GM10847 (cell line): Measurements from ENCODE around the gene NCOA7.

ENCODE experiments used
- POLR2A ChIP-seq: IDR thresholded peaks from 2 replicates; pipeline ENCODE4 v1.6.1; 2011; ENCODE audit not compliant: insufficient read length; ENCODE audit errors: extremely low read depth

Gene NCOA7

DNA sequence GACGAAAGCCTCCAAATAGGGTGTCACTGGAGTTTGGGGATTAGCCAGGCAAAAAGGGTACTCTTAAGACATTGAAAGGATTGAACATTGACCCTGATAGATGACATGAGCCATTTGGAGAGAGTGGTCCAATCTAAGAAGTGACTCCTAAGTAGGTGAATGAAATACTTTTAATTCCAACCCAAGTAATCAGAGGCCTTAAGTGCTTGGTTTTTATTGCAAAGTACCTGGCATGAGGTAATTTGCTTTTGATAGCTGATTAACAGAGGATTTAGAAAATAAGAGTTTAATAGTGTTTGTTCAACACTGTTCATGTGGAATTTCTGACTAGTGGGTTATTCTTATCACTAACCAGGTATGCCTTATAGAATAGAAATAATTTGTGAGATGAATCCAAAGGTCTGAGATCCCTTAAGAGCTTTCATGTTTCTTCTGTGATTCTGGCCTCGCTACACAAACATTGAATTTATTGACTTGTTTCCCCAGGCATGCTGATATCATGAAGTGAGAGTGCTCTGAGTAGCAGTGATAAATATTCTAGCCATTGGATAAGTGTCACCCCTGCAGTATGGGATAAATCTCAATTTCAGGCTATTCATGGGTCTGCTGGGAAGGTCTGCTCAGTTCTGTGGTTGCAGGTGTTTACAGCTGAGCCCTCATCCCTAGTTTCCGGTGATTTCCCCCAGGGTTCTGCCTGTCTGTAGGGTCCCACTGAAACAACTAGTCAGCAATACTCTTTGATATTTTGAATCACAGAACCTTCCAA, 6.5 kb downstream of the NCOA7 start:
- no peak for TF ChIP-seq POLR2A

DNA sequence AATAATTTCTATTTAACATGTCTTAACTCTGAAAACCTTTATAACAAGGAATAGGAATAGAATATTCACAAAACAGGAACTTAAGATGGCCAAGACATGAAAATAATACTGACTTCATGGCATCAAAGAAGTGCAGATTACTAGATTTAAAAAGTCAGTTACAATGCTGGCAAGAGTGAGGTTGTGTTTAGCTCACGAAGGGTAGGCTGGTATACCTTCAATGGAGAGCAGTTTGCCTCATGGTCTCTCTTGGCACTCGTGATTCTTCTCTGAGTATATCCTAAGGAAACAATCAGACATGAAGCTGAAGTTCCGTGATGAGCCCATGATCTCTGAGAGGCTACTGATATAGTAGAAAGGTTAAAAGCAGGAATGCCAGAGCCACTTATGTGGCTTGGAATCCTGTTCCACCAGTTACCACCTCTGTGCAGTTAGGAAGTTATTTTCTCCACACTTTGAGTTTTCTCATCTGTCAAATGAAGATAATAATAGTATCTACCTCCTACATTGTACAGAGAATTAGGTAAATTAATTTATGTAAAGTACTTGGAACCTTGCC, 7.2 kb downstream of the NCOA7 start:
- no peak for TF ChIP-seq POLR2A

DNA sequence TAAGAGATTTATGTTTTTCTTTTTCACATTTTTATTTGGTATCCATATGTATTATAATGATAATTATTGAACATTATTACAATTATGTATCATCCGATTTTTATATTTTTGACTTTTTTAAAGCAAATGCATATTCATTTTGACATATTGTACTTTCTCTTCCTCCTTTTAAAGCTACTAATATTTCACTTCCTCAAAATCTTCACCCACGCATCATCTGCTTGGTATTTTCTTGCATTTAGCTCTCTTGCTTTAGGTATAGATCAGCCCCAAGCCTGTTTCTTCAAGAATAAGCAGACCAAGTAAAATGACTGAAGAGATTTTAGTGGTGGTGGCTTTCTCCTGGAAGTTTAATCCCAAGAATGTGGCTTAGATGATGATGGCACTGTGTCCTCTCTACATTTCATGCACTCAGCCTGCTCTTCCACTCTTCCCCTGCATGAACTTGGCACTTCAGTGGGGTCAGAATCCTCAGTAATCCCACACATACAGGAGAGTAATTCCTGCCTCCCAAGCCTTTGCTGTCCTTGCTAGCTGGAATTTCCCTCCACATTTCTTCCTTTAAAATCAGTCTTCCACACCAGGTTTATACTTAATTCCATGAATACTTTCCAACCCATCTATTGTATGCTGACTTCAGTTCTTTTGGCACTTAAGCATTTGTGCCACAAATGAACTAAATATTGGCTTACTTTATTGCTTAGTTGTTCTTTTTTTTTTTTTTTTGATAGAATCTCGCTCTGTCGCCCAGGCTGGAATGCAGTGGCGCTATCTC, 8.2 kb downstream of the NCOA7 start:
- TF ChIP-seq POLR2A, result no peak

DNA sequence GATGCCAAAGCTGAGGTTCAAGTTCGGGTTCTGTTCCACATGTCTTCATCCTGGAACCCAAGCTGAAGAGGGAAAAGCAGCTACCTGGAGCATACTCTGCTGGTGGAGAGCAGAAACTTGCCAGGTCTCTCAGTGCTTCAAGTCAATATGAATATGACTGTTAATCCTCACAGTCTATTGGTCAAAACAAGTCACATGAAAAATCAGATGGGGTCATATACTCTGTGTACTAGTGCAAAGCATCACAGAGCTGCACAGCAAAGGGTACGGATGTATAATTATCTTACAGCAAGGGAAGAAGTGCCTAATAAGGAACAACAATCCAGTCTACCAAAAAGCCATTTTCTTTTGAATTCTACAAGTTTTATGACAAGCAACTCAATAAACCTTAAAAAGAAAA, 11.6 kb downstream of the NCOA7 start:
- no peak for TF ChIP-seq POLR2A

DNA sequence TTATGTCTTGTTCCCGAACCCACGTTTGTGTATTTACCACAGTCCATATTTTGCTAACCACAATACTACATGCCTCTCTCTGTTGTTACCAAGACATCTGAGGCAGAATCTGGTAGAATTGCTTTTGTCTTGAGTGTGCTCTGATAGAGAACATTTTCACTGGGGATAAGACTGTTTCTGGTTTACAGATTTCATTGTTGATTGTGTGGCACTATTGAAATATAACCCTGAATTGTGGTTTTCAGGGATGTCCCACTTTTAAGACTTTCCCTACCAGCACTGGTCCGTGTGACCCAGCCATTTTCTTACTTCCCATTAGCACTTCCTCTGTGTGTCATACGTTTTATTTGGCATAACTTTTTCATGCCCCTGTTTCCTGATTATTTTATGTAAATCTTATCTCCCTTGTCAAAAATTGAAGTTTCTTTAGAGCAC, 12.2 kb downstream of the NCOA7 start:
- TF ChIP-seq POLR2A, result no peak

DNA sequence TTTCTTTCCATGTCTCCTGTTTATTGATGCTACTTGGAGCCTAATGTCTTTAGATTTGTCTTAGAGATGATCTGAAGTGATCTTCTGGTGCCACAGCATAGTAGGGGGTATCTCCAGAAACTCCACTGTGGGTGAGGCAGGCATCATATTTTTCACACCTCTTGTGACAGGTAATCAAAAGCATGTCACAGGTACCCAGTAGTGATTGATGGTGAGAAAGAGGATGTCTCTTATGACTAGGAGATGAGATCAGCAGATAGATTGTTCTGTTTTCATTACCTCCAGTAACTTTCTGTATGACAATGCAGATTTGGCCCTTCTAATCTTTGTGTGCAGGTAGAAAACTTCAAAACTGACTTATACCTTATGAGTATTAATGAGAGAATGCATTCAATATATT, 13.5 kb downstream of the NCOA7 start:
- no peak for TF ChIP-seq POLR2A

DNA sequence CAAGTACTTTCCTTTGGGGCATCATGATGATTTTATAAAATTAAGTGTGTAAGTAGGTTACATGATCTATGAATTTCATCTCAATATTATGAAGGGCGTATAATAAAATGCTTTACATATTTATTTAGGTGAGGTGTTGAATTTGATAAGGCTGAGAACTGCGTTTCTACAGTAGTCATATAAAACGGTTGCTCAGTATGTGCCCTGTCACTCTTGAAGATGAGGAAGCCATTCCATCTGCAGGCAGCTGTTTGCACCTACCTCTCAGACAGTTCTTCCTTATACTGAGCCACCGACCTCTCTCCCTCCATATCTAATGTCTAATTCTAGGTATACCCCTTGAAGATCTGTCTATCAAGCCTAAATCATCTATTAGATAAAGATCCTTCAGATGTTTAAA, 16.1 kb downstream of the NCOA7 start:
- TF ChIP-seq POLR2A, result no peak

DNA sequence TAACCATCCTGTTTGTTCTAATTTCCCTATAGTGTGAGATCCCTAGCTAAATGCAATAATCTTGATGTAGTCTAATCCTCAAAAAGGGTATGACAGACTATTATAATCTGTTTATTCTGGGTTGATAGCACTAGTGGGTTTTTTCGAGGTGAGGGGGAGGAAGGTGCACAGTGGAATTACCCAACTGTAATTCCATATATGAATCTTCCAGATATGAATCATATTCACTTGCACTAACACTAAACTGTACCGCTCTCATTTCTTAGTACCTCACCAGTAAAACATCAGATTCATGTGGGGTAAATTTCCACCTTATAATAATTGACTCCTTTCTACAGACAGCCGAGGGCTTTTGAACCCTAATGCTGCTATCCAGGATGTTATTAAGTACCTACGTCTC, 16.5 kb downstream of the NCOA7 start:
- no peak for TF ChIP-seq POLR2A

DNA sequence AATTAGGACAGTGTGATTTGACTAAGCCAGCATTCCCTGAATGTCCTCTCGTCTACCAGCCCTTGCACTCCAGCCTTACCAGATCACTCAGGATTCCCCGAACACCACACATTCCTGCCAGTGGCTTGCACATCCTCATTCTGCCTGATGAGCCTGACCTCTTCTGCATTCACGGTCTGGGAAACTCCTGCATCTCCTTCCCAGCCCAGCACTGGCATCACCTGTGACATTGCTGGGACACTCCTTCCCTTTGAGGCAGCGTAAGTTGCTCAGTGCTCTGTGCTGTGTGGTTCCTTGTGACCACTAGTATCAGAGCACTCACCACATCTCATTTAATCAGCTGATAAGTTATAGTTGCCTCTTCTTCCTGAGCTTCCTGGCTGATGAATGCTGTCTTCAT, 17.3 kb downstream of the NCOA7 start:
- TF ChIP-seq POLR2A, result no peak

DNA sequence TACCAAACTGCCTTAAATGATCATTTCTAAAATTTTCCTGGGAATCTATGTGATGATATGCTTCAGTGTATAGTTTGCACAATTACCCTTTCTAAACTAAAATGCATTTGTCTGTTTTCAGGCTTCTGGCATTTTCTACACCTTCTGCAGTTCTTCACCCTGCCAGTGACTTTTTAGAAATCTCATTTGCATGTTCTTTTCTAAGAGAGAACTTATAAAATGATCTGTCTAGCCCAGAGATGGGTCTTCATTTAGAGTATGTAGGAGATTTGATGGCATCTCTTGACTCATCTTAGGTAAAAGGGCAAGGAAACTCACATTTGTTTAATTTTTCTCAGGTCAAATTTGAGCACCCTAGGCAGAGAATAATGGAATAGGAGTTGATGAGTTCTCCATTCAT, 17.8 kb downstream of the NCOA7 start:
- no peak for TF ChIP-seq POLR2A

DNA sequence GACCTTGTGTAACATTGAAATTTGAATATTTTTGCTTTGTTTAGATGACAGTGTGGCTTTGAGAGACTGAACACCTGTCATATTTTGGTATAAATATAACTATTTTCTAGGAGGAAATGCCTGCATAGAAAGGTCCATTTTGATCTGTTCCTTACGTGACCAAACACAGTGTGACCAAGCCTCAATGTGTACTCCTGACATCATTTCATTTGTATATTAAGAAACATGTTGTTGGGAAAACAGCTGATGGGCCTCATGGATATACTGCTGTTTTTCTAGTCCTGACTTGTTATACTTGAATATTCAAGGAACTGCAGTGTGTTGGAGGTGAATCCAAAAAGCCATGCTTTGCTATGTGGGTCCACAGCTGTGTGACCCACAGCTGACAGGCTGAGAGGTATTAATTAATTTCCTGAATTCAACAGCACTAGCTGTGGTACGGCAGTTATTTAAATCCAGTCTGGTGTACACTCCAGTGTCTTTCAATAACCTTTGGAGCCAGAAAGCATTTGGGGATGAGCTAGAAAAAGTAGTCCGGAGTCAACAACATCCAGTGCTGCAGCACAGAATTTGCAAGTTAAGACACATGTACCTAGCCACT, 18.9 kb downstream of the NCOA7 start:
- no peak for TF ChIP-seq POLR2A

DNA sequence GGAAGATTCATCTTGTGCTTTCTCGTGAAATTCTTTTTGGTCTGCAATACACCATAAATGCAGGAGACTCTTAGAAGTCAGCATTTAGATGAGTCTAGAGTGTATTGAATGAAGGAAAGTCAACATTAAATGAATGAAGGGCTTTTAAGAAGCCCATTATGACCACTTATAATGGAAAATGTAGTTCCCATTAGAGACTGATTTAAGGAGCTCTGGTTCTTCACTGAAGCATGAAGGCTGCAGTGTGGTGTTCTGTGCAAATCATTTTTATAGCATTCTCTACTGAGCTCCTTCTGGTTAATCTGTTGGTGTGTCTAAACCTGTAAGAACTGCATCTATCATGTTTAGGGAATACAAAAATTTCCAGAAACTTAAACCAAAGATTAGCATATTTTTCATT, 19.7 kb downstream of the NCOA7 start:
- no peak for TF ChIP-seq POLR2A

DNA sequence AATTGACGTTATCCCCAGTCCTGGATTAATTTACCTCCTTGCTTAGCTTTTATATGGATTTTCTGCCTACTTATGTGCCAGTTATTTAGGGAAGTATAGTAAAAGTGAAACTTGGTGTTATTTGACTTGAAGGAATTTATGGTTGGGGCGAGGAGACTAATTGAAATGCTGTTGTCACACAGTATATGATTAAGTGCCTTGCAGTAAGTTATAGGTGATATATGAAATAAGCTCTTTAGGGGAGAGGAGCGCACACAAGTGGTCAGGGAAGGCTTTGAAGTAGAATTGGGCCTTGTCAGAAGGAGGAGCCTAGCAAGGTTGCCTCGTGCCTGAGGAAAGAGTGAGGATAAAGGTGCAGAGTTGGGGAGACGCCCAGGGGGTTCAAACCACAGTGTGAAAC, 20.5 kb downstream of the NCOA7 start:
- no peak for TF ChIP-seq POLR2A

DNA sequence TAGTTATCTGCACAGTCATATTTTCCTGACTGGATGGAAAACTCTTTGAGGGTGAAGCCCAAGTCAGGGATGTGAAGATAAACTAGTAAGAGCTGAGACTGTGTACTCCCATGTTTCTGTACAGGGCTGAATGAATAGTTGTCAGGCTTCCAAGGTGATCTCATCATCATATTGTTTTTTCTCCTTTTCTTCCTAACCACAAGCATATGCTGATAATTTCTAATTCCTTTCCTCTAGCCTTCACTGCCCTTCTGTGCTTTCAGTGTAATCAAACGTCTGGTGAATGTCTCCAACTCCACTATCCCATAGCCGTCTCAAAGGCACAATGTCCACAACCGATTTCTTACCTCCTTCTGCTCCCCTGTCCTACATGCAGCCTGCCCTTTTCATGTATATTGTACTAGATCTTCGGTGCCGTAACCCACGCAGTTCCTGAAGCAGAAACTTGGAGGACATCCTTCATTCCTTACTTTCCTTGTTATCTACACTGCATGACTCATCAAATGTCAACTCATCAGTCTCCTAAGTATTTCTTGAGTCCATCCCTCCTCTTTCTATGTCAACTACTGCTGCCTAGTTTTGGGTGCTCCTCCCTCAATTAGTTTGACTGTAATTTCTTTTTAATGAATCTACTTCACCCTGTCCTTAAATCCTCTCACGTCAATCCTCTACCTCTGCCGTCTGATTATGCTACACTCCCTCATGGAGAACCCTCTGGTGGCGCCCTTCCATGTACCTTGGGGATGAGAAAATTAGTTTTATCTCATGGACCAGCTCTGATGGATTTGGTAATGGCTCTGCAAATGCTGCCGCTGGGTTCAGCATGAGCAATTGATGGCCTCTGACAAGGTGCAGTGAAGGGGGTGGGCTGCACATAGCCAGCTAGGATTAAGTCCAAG, 21.9 kb downstream of the NCOA7 start:
- no peak for TF ChIP-seq POLR2A

DNA sequence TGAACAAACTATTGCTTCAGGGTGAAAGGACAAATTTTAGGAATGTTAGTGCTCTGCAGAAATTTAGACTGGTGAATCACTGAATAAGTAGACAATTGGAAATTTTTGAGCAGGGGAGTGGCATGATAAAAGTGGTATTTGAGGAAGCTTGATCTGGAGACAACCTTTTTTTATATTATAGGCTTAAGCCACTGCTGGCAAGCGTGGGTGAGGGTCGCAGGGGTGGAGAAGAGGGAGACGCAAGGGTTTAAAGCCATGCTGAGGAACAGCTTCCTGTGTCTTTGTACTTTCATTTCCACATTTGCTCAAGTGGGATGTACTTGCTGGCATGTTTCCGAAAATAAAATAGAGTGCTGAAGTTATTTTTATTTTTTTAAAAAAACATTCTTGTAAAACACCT, 23.7 kb downstream of the NCOA7 start:
- TF ChIP-seq POLR2A, result no peak
